ENCODE results near the gene INSYN1. TPM values are rescaled to one million over a fixed set of nuclear protein-coding genes. Genes with fewer than 3 reads are reported as not detected.

The INSYN1 gene
- total RNA-seq, 1 experiment from 2014 or later, result 22.2 TPM

DNA sequence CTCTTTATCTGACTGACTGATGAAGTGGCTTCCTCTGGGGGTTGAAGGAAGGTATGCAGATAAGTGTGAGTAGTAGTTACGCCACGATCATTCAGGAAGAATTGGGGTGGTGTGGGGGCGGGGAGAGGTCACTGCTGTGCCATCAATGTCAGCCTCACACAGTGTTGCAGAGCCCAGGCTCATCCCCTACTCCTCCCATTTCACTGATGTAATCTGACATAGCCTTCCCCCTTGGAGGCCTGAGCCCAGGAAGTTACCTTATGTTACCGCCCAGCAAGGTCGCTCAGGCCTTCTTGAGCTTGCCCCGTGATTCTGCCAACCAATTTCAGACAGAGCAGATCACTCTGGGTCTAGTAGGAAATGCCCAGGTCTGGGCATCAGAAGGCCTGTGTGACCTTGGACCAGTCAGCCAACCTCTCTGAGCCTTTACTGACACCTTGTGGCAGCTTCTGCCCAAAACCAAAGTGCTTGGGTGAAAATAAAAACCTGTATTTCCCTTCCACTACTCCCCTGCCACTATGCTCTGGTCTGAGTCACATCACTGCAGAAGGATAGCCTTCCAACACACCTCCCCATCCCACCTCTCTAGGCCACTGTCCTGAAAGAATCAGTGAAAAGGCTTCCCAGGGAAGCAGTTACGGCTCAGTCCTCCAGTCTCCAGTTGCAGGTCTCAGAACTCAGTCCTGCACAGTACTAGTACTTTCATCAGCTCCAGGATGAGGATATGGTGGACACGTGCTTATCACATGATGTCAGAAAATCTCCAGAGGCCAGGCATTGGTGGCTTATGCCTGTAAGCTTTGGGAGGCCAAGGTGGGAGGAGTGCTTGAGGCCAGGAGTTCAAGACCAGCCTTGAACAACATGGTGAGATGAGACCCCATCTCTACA, 28.1 kb upstream of the INSYN1 start:
- DNase-seq (ENCODE audit: low spot score), result peak; percentile 15
- in situ Hi-C loops (cut with HindIII; ENCODE audit: low sequenced_read_pairs), result no loop called here

DNA sequence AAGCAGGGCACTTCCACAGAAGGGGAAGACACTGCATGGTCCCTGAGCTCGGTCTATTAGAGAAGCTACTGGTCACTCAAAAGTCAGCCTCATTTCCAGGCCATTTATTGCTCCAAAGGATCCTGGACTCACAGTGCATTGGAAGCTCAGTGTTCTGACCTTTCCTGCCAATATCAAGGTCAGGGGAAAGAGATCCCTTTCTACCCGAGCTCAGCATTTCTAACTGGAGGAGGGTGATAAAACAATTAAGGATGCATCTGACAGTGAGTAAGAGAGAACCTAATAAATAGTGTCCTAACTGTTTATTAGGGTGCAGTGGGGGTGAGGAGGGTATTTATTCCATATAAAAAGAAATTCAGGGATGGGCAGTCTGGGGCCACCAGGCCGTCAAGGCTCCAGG, 26.8 kb upstream of the INSYN1 start:
- in situ Hi-C loops (cut with HindIII; ENCODE audit: low sequenced_read_pairs), result no loop called here
- DNase-seq (ENCODE audit: low spot score), result no peak

DNA sequence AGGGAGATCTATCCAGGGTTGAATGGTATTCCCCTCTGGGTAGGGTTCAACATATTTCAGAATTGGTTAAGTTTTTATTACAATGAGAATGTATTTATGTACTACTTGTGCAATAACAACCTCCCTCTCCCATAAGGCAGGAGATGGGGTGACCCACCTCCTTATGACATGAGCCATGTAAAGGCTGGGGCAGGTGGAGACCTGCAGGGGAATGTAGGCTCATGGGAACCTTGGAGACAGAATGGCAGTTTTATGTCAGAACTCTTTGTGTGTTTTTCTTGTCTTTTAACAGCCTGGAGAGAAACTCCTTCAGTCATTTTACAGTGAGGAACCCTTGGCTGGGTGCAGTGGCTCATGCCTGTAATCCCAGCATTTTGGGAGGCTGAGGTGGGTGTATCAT, 24.6 kb upstream of the INSYN1 start:
- no peak for DNase-seq (ENCODE audit: low spot score)
- in situ Hi-C loops (cut with HindIII; ENCODE audit: low sequenced_read_pairs), result no loop called here

DNA sequence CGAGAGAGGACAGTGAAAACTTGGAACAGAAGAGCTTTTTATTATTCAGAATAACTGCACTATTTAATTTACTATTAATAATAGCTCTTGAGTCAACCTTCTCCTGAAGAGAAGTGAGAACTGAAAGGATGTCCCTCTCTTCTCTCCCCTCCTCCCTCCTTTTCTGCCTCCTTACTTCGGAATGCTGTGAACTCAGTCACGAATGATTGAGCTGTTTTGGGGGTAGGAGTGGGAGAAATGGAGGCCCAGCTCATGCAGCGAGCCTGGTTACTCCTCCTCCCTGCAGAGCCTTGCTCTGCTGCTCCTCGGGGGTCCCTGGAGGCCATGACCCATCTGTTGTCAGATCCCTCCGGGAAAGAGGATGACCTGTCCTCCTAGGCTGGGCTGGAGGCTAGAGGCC, 20.3 kb upstream of the INSYN1 start:
- in situ Hi-C loops (cut with HindIII; ENCODE audit: low sequenced_read_pairs), result no loop called here
- DNase-seq (ENCODE audit: low spot score), result no peak

DNA sequence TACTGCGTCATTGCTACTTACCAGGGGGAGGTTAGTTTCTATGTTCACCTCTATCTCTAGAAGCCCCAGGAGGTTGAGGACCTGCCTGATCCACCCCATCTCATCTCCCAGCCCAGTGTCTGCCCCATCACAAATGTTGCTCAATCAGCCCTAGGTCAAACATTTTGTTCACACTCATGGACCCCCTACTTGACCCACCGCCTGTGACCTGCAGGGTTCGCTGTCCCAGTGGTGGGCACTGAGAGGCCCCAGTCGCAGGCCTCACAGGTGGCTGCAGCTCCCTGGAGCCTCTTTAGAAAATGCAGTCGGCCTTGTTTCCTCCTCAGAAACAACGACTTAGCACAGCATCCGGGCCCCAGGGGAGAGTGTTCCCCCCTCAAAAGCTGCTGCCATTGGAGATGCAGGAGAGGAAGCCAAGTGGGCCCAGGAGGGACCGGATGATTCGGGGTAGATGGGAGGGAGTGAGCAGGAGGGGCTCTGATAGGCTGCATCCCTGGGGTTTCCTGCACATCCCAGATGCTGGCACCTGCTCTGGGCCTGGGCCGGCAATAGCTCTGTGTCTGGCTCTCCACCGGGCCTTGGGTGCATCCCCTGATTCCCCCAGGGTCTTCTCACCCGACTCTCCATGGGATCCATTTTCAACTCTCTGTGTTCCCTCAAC, 18.4 kb upstream of the INSYN1 start:
- no peak for DNase-seq (ENCODE audit: low spot score)

DNA sequence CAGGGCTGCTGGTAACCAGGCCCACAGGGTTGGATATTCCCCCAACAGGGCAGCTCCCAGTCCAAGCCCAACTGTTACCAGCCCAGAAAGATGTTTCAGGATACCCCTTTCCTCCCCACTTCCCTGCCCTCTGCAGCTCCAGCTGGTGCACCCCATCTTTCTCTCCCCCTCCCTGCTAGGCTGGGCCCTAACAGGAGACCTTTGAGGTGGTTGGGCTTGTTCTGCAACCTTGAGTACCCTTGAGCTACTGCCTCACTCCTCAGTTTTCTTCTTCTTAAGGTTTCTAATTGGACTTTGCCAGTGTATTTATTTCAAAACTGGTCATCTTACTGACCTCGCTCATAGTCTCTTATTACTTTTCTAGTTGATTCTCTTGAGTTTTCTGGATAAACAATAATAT, 16.9 kb upstream of the INSYN1 start:
- no peak for DNase-seq (ENCODE audit: low spot score)
- in situ Hi-C loops (cut with HindIII; ENCODE audit: low sequenced_read_pairs), result no loop called here

More for the DNA sequence above, 18.4 kb upstream of the INSYN1 start:
- in situ Hi-C loops (cut with HindIII; ENCODE audit: low sequenced_read_pairs), result no loop called here

DNA sequence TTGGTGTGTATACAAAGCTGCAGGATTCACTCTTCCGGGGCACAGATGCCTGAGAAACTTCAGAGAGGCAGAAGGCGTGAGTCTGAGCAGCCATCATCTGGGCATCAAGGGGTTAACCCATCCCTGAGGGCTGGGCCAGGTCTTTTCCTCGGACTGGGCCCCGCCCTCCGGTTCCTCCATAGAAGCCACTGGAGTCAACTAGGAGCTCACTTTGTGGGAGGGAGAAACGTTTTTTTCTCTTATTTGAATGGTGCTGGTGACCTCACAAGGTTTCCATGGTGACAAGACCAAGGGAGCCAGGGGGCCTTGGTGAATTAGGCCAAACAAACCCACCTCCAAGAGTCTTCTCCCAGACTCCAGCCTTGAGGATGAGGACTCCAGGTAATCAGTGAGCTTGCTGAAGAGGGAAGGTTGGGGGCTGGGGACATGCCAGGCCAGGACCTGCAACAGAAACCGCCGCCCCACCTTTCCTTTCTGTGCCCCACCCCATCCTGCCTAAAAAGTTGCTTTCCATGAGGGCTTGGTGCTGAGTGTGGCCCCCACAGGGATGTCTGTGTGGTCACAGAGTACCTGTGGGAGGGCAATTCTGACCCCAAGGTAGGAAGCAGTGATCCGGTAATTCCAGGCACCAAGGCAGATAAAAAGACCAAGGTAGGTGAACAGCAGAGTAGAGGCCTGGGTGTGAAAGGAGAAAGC, 14.8 kb upstream of the INSYN1 start:
- no peak for DNase-seq (ENCODE audit: low spot score)
- in situ Hi-C loops (cut with HindIII; ENCODE audit: low sequenced_read_pairs), result no loop called here

DNA sequence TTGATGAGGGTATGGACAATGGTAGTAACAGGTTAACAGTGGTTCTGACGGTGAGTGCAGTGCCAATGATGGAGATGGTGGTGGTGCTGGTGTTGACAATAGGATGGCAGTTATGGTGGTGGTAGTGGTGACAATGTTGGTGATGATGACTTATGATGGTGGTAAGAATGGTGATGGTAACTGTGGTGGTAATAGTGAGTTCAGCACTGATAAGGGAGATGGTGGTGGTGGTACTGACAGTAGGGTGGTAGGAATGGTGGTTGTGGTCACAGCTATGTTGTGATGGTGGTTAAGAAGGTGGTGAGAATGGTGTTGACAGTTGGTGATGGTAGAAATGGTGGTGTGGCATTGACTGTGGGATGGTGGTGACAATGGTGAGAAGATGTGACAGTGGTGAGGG, 13.4 kb upstream of the INSYN1 start:
- no peak for DNase-seq (ENCODE audit: low spot score)
- in situ Hi-C loops (cut with HindIII; ENCODE audit: low sequenced_read_pairs), result no loop called here

DNA sequence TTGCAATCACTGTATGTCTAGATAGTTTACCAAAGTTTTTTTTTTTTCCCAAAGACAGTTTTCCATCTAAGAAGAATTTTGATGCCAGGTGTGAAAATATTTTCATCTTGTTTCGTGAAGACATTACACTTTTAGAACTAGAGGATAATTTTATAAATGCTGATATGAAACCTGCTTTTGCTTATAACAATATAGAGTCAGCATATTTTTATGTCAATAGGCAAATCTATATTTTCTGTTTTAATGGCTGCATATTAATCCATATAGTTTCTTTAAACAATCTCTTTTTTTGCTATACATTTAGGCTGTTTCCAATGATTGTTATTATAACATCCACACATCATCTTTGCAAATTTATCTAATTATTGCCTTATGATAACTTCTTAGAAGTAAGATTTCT, 12.6 kb upstream of the INSYN1 start:
- no peak for DNase-seq (ENCODE audit: low spot score)
- in situ Hi-C loops (cut with HindIII; ENCODE audit: low sequenced_read_pairs), result no loop called here

DNA sequence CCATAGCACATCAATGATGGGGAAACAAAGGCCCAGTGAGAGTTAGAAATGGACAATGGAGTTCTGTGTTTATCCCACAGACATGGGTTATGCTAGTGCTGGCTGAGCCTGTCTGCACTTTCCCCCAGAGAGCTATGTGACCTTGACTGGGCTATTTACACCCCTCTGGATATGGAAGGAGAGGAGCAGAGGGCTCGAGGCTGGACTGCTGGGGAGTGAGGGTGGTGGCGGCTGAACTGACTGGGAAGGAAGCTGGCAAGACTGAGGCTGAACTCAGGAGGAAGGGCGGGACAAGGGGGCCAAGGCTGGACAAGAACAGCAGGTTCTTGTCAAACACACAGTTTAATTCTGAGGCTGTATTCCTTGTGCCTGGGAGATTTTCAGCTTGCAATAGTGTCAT, 10.8 kb upstream of the INSYN1 start:
- no peak for DNase-seq (ENCODE audit: low spot score)
- in situ Hi-C loops (cut with HindIII; ENCODE audit: low sequenced_read_pairs), result no loop called here

DNA sequence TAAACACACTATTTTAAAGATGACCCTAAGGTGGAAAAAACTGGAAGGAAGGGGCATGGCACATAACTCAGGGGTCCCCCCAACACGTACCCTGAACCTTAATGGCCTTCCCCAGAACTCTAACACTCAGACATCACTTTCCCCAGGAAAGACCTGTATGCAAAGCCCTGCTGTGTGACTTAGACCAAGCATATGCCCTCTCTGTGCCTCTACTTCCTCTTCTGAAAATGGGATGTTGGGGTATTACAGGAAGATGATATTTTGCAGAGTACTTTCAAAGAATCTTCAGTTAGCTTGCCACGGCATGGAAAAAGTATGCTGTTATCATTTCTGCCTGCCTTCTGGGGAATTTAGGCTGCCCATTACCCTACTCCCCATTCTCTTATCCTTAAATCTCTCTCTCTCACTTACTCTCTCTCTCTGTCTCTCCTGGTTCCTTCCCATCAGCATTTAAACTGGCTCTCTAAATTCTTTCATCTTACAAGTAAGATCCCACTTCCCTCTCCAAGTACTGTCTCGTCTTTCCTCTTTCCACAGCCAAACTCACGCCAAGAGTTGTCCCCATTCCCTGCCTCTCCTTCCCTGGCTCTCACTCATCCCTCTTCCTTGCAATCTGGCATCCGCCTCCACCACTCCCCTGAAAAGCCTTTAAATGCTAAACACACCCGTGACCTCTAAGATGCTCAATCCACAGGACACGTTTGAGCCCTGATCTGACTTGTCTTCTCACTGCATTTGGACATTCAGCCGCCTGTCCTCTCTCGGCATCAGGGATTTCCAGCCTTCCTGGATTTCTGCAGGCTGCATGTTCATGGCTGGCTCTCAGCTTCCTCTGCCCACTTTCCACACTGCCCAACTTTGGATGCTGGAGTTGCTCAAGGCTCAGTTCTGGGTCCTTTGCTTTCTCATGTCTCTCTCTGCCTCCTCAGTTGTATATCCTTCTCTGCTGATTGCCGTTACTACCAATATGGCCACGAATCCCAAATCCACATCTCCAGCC, 7.5 kb upstream of the INSYN1 start:
- in situ Hi-C loops (cut with HindIII; ENCODE audit: low sequenced_read_pairs), result no loop called here
- no peak for DNase-seq (ENCODE audit: low spot score)

DNA sequence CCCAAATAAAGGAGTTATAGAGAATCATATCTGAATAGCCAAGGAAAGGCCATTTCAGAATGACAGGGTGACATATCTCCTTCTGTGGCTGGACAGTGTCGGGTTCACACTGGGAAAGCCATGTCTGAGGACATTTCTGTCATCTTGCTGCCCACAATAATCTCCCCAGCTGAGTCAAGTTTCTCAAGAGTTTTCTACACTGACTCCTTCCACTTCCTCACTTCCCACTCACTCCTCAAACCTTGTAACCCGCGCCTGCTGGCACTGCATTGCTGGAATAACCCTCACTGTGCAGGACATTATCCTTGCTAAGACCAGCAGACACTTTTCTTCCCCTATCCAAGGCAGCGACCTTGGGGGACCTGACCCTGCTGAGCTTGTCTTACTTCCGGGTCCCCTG, 5.3 kb upstream of the INSYN1 start:
- in situ Hi-C loops (cut with HindIII; ENCODE audit: low sequenced_read_pairs), result no loop called here
- DNase-seq (ENCODE audit: low spot score), result no peak

DNA sequence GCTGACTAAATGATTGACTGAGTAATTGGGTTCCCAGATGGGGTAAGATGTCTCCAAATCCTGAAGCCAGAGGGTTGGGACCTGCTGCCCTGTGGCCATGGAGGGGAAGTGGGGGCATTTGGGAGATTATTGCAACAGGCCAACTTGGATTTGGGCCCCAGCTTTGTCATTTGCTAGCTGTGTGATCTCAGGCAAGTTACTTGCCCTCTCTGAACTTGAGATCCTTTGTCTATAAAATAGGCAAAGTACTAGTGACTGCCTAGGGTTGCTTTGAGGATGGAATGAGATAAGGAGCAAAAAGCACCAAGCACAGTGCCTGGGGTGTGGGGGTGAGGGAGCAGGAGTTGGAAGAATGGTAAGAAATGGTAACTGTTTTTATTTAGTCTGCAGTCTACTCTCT, 4.4 kb upstream of the INSYN1 start:
- no peak for DNase-seq (ENCODE audit: low spot score)
- in situ Hi-C loops (cut with HindIII; ENCODE audit: low sequenced_read_pairs), result no loop called here

DNA sequence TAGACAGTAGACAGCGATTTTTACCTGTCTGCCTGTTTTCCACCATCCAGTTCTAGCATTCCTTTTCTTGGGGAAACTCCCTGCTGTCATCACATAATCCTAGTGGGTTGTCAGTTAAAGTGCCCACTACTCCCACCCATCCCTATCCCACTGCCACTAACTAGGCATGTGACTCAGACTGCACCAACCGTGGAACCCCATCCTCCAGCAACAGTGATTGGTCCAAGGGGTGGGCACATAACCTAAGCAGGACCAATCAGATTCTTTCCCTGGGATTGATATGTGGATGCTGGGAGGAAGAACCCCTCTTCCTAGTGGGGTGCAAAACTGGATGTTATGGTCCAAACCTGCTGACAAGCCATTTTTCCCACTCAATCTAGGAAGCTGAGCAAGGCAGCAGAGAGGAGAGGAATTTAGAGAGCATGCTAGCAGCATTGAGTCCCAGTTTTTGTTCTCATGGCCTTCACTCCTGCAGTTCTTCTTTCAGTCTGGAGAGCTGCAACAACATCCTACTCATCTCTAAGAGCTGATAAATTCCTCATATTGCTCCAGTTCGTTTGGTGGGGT, 3.9 kb upstream of the INSYN1 start:
- in situ Hi-C loops (cut with HindIII; ENCODE audit: low sequenced_read_pairs), result no loop called here
- DNase-seq (ENCODE audit: low spot score), result no peak

DNA sequence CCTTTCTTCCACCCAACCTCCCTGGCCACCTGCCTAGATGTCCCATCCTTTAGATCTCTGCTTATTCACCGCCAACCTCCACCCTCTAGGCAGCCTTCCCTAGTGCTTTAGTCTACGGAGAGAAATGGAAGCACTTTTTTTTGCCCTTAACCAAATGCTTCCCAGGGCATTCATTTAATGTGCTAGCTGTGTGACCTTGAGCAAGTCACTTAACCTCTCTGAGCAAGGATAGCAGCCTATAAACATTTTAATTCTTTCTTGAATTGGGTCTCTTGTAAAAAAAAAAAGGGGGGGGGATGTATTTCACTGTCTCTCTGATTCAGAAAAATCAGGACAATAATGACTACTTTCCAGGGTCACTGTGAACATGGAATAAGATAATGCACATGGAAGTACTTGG, 3.2 kb upstream of the INSYN1 start:
- no peak for DNase-seq (ENCODE audit: low spot score)
- in situ Hi-C loops (cut with HindIII; ENCODE audit: low sequenced_read_pairs), result no loop called here

DNA sequence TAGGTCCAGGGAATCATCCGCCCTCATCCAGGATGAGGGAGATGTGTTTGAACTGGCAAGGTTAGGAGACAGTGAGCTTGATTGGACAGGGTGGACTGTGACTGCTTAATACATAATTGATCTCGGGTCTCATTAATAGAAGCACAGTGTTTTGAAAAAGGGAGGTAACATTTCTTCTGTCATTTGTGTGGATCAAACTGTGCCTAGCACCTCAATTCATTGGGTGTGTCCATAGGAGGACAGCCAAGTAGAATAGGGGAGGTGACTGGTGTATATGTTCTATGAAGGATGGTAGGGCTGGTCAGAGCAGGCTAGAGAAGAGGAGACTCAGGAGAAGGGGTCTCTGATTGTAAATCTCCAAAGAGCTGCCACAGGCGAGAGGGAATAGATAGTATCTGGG, 2.8 kb upstream of the INSYN1 start:
- no peak for DNase-seq (ENCODE audit: low spot score)
- in situ Hi-C loops (cut with HindIII; ENCODE audit: low sequenced_read_pairs), result no loop called here

DNA sequence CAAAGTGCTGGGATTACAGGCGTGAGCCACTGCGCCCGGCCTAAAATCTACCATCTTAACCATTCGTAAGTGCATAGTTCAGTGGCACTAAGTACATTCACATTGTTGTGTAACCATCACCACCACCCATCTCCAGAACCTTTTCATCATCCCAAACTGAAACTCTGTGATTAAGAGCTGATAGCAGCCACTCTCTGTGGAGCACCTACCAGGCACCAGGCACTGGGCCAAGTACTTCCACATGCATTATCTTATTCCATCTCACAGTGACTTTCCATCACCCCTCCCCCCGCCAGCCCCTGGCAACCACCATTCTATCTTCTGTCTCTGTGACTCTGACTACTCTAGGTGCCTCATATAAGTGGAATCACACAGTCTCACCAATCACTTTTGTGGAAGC, 2.3 kb upstream of the INSYN1 start:
- in situ Hi-C loops (cut with HindIII; ENCODE audit: low sequenced_read_pairs), result no loop called here
- DNase-seq (ENCODE audit: low spot score), result no peak

DNA sequence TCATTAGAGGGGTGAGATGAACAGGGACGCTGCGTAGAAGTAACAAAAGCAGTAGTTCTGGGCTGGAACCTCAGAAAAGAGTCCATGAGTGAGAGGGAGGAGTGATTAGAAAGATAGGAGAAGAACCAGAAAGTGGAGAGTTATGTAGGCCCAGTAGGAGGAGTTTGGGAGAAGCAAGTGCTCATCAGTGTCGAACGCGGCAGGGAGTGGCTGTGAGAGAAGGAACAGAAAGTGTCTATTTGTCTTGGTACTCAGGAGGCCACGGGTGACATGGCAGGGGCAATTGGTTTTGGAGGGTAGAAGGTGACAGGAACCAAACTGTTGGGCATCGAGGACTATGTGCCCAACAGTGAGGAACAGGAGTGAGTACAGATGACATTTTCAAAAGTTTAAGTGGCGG, 1.3 kb upstream of the INSYN1 start:
- DNase-seq (ENCODE audit: low spot score), result no peak
- in situ Hi-C loops (cut with HindIII; ENCODE audit: low sequenced_read_pairs), result no loop called here

DNA sequence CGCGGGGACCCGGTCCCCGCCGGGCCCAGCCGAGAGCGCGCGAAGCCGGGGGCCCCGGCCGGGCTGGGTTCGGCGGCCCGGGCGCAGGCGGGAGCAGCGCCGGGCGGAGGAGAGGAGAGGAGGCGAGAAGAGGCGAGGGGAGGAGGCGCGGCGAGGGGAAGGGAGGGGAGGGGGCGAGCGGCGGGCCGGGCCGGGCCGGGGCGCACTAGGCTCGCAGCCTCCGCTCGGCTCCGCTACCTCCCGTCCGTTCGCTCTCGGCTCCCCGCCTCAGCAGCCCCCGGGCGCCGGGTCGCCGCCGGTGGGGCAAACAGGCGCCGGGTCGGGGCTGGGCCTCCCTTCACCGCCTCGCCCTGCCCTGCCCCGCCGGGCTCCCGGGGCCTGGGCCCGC, 351 bp downstream of the INSYN1 start:
- DNase-seq (ENCODE audit: low spot score), result no peak

More for the DNA sequence above, 351 bp downstream of the INSYN1 start:
- in situ Hi-C loops (cut with HindIII; ENCODE audit: low sequenced_read_pairs), result no loop called here
